Fibroblast of pulmonary artery (primary cell): ENCODE measurements around the gene EPB41L4A.

Experiments used
- DNase-seq: peaks from one replicate; pipeline ENCODE4 v3.0.0-alpha.2; 2010; ENCODE audit warnings: low read depth
- H3K4me3 ChIP-seq: replicated peaks from 2 replicates; pipeline ENCODE4 v1.5.1; 2011; ENCODE audit warnings: low read depth, mild to moderate bottlenecking, control low read depth, low read length, moderate library complexity
- CTCF ChIP-seq: IDR thresholded peaks from 2 replicates; pipeline ENCODE4 v1.5.1; 2011; ENCODE audit warnings: mild to moderate bottlenecking, control low read depth, low read length, inconsistent platforms; ENCODE audit errors: missing control alignments

Gene EPB41L4A

GRCh38 chr5:112293587-112293986 lies 125.5 kb downstream of the EPB41L4A start:
- DNase-seq: no peak
- H3K4me3 ChIP-seq: no peak overlapping the region
- TF ChIP-seq CTCF: no peak

GRCh38 chr5:112290691-112291090 lies 128.4 kb downstream of the EPB41L4A start:
- no peak overlapping the region for H3K4me3 ChIP-seq
- DNase-seq: no peak
- no peak for TF ChIP-seq CTCF

- no peak for TF ChIP-seq CTCF
- H3K4me3 ChIP-seq: no peak overlapping the region
- DNase-seq: no peak
Observed at GRCh38 chr5:112289465-112289864, 129.6 kb downstream of the EPB41L4A start.

DNA sequence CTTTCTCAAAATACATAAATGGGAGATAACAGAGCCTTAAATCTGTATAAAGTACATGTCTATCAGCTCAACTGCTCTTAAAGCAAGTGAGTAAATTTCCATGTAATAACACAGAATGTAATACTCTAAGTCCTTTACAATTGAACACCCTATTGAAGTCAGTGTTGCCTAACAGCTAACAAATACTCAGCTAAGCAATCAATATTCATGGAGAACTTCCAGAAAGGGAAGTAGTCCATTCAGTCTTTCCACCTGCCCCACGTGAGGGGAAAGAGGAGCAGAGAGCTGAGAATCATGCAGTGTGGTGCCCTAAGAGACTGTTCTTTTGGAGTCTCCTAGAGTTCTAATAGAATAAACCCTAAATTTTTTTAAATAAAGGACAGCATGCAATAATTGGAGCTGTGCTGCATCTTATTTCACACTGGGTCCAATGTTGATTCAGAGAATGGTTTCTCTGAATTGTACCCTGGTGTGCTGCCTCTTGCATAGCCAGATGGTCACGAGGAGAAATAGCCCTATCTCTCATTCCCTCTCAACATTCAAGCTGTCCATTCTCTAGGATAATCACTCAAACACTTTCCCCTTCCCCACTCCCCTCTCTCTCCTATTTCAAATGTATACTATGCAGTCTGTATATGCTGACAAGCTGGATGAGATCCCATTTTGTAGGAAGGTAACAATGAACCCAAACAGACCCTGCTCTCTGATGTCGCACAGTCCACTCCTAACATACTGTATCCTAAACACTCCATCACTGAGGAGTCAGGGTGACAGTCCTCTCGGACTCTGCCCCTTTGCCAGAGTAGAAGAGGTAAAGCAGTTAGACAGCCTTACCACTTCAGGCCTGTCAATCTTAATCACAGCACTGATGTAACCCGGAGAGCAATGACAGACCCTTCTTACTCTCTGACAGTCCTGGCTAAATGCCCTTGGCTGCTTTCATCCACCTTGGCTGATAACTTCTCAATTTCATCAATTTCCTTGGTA lies 134.8 kb downstream of the EPB41L4A start:
- no peak overlapping the region for H3K4me3 ChIP-seq
- DNase-seq: no peak
- no peak for TF ChIP-seq CTCF

DNA sequence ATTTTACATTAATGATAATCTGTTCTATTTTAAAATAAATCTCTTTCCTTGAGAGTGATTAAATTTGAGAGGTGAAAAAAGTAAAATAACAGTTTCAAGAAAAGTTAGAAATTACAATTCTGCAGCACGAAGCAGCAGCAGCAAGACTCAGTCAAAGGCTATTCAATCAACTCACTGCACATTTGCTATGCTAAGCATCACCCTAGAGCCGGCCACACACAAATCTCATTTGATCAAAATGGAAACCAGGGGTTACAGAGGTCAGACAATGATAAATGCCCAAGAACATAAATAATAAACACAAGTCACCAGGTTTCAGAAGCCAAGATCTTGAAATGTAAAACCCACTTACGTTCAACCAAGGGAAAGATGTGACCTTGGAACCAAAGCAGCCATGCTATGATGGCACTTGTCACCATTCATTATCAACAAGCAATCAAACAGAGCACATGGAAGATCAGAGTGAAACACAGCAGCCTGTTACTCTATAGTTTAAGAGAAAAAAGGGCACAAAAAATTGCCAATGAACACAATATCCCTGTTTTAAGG lies 136.0 kb downstream of the EPB41L4A start:
- no peak for TF ChIP-seq CTCF
- no peak for DNase-seq
- H3K4me3 ChIP-seq: no peak overlapping the region

DNA sequence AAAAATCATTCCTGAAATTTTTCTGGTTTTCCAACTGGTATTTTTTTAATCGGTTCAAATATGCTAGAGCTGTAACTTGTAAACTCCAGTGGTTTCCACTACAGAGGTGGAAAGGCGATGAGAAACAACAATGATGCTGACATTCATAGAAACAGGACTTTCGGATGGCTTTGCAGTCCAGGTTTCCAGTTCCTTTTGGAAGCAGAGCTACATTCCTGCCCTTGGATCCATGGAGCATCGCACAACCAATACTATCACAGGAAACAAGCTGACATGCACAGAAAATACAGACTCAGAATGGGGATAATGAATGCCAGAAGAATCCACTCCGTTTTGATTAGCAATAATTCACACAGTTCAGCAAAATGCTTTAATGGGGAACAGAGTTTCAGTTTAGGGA lies 140.0 kb downstream of the EPB41L4A start:
- DNase-seq: no peak
- no peak overlapping the region for H3K4me3 ChIP-seq
- TF ChIP-seq CTCF: no peak

GRCh38 chr5:112276991-112277390 lies 142.1 kb downstream of the EPB41L4A start:
- no peak for TF ChIP-seq CTCF
- H3K4me3 ChIP-seq: no peak overlapping the region
- DNase-seq: no peak
